Fibroblast of lung (primary cell): Measurements from ENCODE around the gene ERBB3. TPM values are rescaled to one million over a fixed set of nuclear protein-coding genes. Genes with fewer than 3 reads are reported as not detected.
A peak's percentile ranks its signal among the peaks of the same experiment; 100 is the strongest.
"Not testable (repeated sequence)": the region's sequence is repeated elsewhere in the genome, so short reads cannot be mapped to it uniquely, and the experiment has no call there.

Source experiments
- DNase-seq, 2 donors: peaks; one replicate each; pipeline versions ENCODE4 v3.0.0 to v3.0.0-alpha.2; 2010; ENCODE audit warnings: low read depth in 2 of 2
- H2AFZ ChIP-seq: 2 replicates; pipeline ENCODE4 v1.5.1; 2012; ENCODE audit warnings: low read length, control low read depth, inconsistent platforms
- H3K27ac ChIP-seq: 2 replicates; pipeline ENCODE4 v1.5.1; 2011; ENCODE audit warnings: low read length, control low read depth; ENCODE audit not compliant: insufficient read depth
- H3K27me3 ChIP-seq: 2 replicates; pipeline ENCODE4 v1.5.1; 2011; ENCODE audit warnings: mild to moderate bottlenecking, low read length; ENCODE audit not compliant: control insufficient read depth, insufficient read depth
- H3K36me3 ChIP-seq: 2 replicates; pipeline ENCODE4 v1.5.1; 2011; ENCODE audit warnings: low read length; ENCODE audit not compliant: control insufficient read depth, insufficient read depth
- H3K4me1 ChIP-seq: 2 replicates; pipeline ENCODE4 v1.5.1; 2011; ENCODE audit warnings: low read length; ENCODE audit not compliant: control insufficient read depth, insufficient read depth; ENCODE audit errors: extremely low read depth
- H3K4me2 ChIP-seq: 2 replicates; pipeline ENCODE4 v1.5.1; 2011; ENCODE audit warnings: low read length, control low read depth; ENCODE audit not compliant: insufficient read depth; ENCODE audit errors: extremely low read depth
- H3K4me3 ChIP-seq, 4 experiments: fragments of 200-600 bp in 1 of 4; sonication (generic) in 1 of 4; replicated peaks in 1 of 4; 2 replicates each; pipeline ENCODE4 v1.5.1; 2011 to 2016; ENCODE audit warnings: low read length in 4 of 4, low read depth in 3 of 4, mild to moderate bottlenecking in 3 of 4, control low read depth in 2 of 4, inconsistent platforms in 1 of 4, mixed read lengths in 1 of 4; ENCODE audit not compliant: insufficient read depth in 1 of 4; ENCODE audit errors: control extremely low read depth in 1 of 4
- H3K79me2 ChIP-seq: 2 replicates; pipeline ENCODE4 v1.5.1; 2012; ENCODE audit warnings: mild to moderate bottlenecking, low read length, inconsistent platforms; ENCODE audit not compliant: control insufficient read depth, insufficient read depth
- H3K9ac ChIP-seq: 2 replicates; pipeline ENCODE4 v1.5.1; 2011; ENCODE audit warnings: mild to moderate bottlenecking, low read length, control low read depth; ENCODE audit not compliant: insufficient read depth
- H3K9me3 ChIP-seq: 2 replicates; pipeline ENCODE4 v1.5.1; 2012; ENCODE audit warnings: low read depth, low read length; ENCODE audit not compliant: control insufficient read depth, insufficient read depth
- H4K20me1 ChIP-seq: 2 replicates; pipeline ENCODE4 v1.5.1; 2011; ENCODE audit warnings: low read length; ENCODE audit not compliant: control insufficient read depth, insufficient read depth; ENCODE audit errors: extremely low read depth
- CTCF ChIP-seq, 2 donors: IDR thresholded peaks in 1 of 2; conservative IDR thresholded peaks in 1 of 2; 1 replicate in 1 of 2; 2 replicates in 1 of 2; pipeline ENCODE4 v1.5.1; 2011 to 2012; ENCODE audit warnings: low read length in 2 of 2, control low read depth in 1 of 2, inconsistent platforms in 1 of 2, low read depth in 1 of 2, mild to moderate bottlenecking in 1 of 2
- EZH2 ChIP-seq: IDR thresholded peaks from 2 replicates; pipeline ENCODE4 v1.5.1; 2012; ENCODE audit warnings: low read length, control low read depth, mild to moderate bottlenecking; ENCODE audit errors: missing control alignments
- polyA plus RNA-seq, 2 donors: library from polyadenylated mRNA; depleted of rRNA in 1 of 2; stranded (reverse) in 1 of 2; unstranded in 1 of 2; fragments of >200 nt; gene quantifications; 2 replicates each; pipeline ENCODE4 v1.2.1, GENCODE V29; 2011 to 2012; ENCODE audit warnings: missing spikeins in 1 of 2
- total RNA-seq: library from RNA; depleted of rRNA; stranded (reverse); fragments of >200 nt; gene quantifications from 2 replicates; pipeline ENCODE4 v1.2.1, GENCODE V29; 2014

Gene ERBB3
- total and polyA plus RNA-seq, 2 donors (not counting 1 experiment from before 2014, with no cell fraction given): 0.66 to 0.92 TPM

GRCh38 chr12:56040963-56041551 is 38.9 kb upstream of the ERBB3 start:
- H3K9me3 ChIP-seq: no peaks in the 10 kb centered on the region
- peak overlapping the region; percentile 58 for H2AFZ ChIP-seq
- peak overlapping the region; percentile 66 for H3K4me2 ChIP-seq
- peaks cover 20% of the 10 kb centered on the region for H3K79me2 ChIP-seq
- H3K27ac ChIP-seq: peak overlapping the region; percentile 51
- peak overlapping the region; percentile 22 for H3K9ac ChIP-seq
- H4K20me1 ChIP-seq: no peaks in the 10 kb centered on the region
- peaks cover 9% of the 10 kb centered on the region for H3K36me3 ChIP-seq
- peak overlapping the region; percentile 37 to 97 (median 52) for H3K4me3 ChIP-seq
- H3K4me1 ChIP-seq: peaks cover 6% of the 10 kb centered on the region
- TF ChIP-seq EZH2 (no peak), CTCF (conservative IDR thresholded peaks at IDR 0.05 in 1 of 2, IDR thresholded peaks at IDR 0.05 in 1 of 2; ENCODE audit: low read depth in 1 of 2, low read length in 2 of 2) (no peak)
- H3K27me3 ChIP-seq: no peaks in the 10 kb centered on the region
- no peak for DNase-seq

GRCh38 chr12:56041552-56042429 is 38.2 kb upstream of the ERBB3 start, which contains the start of gene RPS26:
TSS of gene RPS26 (plus strand) at chr12:56041918. CDS start at chr12:56042167, 249 bp downstream.
- H3K4me1 ChIP-seq: peaks cover 6% of the 10 kb centered on the region
- DNase-seq: peak; percentile 100
- H3K9ac ChIP-seq: peak within 1 kb of the TSS; percentile 93
- H3K9me3 ChIP-seq: no peaks in the 10 kb centered on the region
- peak within 1 kb of the TSS; percentile 82 to 97 (median 94) for H3K4me3 ChIP-seq
- peak within 1 kb of the TSS; percentile 100 for H2AFZ ChIP-seq
- H4K20me1 ChIP-seq: no peaks in the 10 kb centered on the region
- peaks cover 9% of the 10 kb centered on the region for H3K36me3 ChIP-seq
- peak within 1 kb of the TSS; percentile 100 for H3K27ac ChIP-seq
- H3K4me2 ChIP-seq: peak within 1 kb of the TSS; percentile 96
- no peak for TF ChIP-seq EZH2
- peak in 1 of 2 donors; percentile 43 for TF ChIP-seq CTCF (conservative IDR thresholded peaks at IDR 0.05 in 1 of 2, IDR thresholded peaks at IDR 0.05 in 1 of 2; ENCODE audit: low read depth in 1 of 2, low read length in 2 of 2)
- peaks cover 20% of the 10 kb centered on the region for H3K79me2 ChIP-seq
- no peaks in the 10 kb centered on the region for H3K27me3 ChIP-seq

GRCh38 chr12:56042430-56042813 is 37.5 kb upstream of the ERBB3 start:
- H3K27ac ChIP-seq: peak overlapping the region; percentile 100
- peak overlapping the region; percentile 93 for H3K9ac ChIP-seq
- peaks cover 20% of the 10 kb centered on the region for H3K79me2 ChIP-seq
- peak overlapping the region; percentile 96 for H3K4me2 ChIP-seq
- not testable (repeated sequence) for H3K9me3 ChIP-seq, H3K27me3 ChIP-seq, H3K4me1 ChIP-seq, H4K20me1 ChIP-seq, H2AFZ ChIP-seq, DNase-seq, H3K36me3 ChIP-seq
- peak overlapping the region; percentile 82 to 97 (median 94) for H3K4me3 ChIP-seq
